Peyer's patch (tissue), 4 donors: ENCODE measurements around the gene MORC1.

ENCODE experiments used
- POLR2A ChIP-seq, 2 donors: fragments of 450-650 bp; IDR thresholded peaks; one replicate each; pipeline ENCODE4 v1.5.1; 2017; ENCODE audit warnings: antibody characterized with exemption in 2 of 2, mild to moderate bottlenecking in 2 of 2, moderate library complexity in 2 of 2
- TF ChIP-seq, protein P1 (sequence below), 6 experiments: fragments of 450-650 bp in 4 of 6; fragments of 200-600 bp in 2 of 6; sonication (generic) in 1 of 6; IDR thresholded peaks; one replicate each; pipeline ENCODE4 v1.5.1; 2017 to 2019; ENCODE audit warnings: antibody characterized with exemption in 6 of 6, mild to moderate bottlenecking in 3 of 6, moderate library complexity in 1 of 6

DNA sequence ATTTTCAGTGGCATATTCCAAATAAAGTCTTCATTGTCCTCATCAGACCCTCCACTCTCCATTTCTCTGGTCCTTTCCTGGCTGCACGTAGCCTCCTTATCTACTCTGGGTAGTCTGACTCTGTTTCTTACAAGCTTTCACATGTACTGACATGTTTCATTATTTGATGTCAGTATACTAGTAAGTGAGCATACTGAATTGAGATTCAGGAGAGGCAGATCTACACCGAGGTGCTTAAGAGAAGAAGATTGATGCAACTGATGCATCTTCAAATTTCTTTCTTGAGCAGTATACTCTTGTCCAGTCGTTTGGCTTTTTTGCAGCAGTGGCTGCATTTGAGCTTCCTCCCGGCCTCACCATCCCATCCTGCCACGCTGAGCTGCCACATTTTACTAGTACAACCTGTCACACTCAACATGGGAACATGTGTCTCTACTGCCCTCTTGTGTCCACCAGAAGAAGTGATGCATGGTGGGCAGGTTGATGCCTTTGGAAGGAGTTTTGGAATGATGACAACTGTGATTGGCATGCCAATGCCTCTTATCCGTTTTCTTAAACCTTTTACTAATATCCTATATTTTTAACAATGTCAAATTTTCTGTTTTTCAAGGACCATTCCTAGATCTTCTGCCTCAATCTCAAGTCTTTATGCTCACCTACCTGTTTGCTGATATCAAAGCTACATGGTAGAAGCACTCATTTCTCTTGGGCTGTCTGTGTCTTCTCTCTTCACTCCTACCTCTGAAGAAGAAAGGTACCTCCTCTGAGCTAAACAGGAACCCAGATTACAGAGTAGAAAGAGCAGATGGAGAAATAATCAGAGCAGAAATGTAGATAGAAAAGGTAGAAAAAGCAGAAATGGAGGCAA, 202.9 kb downstream of the MORC1 start:
- TF ChIP-seq, protein P1, sequence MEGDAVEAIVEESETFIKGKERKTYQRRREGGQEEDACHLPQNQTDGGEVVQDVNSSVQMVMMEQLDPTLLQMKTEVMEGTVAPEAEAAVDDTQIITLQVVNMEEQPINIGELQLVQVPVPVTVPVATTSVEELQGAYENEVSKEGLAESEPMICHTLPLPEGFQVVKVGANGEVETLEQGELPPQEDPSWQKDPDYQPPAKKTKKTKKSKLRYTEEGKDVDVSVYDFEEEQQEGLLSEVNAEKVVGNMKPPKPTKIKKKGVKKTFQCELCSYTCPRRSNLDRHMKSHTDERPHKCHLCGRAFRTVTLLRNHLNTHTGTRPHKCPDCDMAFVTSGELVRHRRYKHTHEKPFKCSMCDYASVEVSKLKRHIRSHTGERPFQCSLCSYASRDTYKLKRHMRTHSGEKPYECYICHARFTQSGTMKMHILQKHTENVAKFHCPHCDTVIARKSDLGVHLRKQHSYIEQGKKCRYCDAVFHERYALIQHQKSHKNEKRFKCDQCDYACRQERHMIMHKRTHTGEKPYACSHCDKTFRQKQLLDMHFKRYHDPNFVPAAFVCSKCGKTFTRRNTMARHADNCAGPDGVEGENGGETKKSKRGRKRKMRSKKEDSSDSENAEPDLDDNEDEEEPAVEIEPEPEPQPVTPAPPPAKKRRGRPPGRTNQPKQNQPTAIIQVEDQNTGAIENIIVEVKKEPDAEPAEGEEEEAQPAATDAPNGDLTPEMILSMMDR (IDR thresholded peaks at IDR 0.05), result peak; percentile 29 to 91 (median 80)
- no peak for TF ChIP-seq POLR2A (IDR thresholded peaks at IDR 0.05)
